Suprapubic skin (tissue), 3 donors: ENCODE measurements around the gene CENPA.

Experiments
- CTCF ChIP-seq, 2 donors: fragments of 200-600 bp in 1 of 2; fragments of 450-650 bp in 1 of 2; sonication (generic) in 1 of 2; IDR thresholded peaks; one replicate each; pipeline ENCODE4 v1.5.1; 2016 to 2019; ENCODE audit warnings: antibody characterized with exemption in 2 of 2, mild to moderate bottlenecking in 1 of 2, moderate library complexity in 1 of 2
- POLR2A ChIP-seq, 2 donors: fragments of 450-650 bp; IDR thresholded peaks; one replicate each; pipeline ENCODE4 v1.6.1; 2017; ENCODE audit warnings: antibody characterized with exemption in 2 of 2, mild to moderate bottlenecking in 2 of 2, moderate library complexity in 2 of 2

- TF ChIP-seq POLR2A (IDR thresholded peaks at IDR 0.05): no peak
- no peak for TF ChIP-seq CTCF (IDR thresholded peaks at IDR 0.05)
Measured at GRCh38 chr2:26759845-26760244, 26.0 kb upstream of the CENPA start.
